ENCODE measurements around the gene HOXA11. TPM values are rescaled to one million over a fixed set of nuclear protein-coding genes. Genes with fewer than 3 reads are reported as not detected.

Gene HOXA11
- total and polyA plus RNA-seq, 11 donors: not detected

DNA sequence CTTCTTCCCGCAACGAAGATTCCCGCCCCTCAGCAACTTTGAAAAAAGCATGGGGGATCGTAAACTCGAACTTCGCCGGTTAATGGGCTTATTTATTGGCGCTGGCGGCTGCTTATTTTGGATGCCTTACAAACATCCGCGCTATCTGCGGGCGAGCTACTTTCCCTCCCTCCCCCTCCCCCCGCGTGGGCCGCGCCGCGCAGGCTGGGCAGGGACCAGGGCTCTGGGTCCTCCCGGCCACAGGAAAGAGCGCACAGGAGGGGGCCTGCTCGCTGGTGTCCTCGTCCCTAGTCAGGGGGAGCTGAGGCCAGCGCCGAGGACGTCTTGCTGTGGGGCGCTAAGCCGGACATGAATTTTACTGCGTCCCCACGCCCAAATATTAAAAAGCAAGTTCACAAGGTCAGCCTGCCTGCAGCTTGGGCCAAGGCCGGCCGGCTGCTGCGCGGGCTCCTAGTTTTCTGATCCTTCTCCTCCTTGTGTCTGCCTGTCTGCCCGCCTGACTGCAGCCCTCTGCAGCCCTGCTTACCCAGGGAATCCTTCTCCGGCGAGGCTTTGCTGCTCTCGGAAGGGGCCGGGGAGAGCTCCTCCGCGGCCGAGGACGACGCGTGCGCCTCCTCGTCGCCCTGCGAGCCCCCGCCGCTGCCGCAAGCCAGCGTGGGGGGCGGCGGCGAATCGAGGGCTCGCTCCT is 12.1 kb downstream of the HOXA11 start:
- peak overlapping the region; percentile 25 to 59 (median 41) for H3K4me3 ChIP-seq
- WGBS, 4 donors: 1 to 2% (median 1%) methylated on average over 26 to 58 of the region's 58 CpGs
- no peaks in the 10 kb centered on the region for H3K9me3 ChIP-seq
- ATAC-seq: peak in 1 of 4 donors; percentile 39
- peak overlapping the region in 1 of 12 donors; percentile 91 for H3K27ac ChIP-seq
- peaks cover 88 to 100% (median 99%) of the 10 kb centered on the region in 9 donors for H3K27me3 ChIP-seq
- H3K36me3 ChIP-seq: no peaks in the 10 kb centered on the region
- TF ChIP-seq POLR2A (IDR thresholded peaks at IDR 0.05) (no peak), CTCF (IDR thresholded peaks at IDR 0.05) (no peak)
- peaks cover 0 to 41% (median 20%) of the 10 kb centered on the region in 12 donors for H3K4me1 ChIP-seq
- intact Hi-C loops (cut with DNase I): loop anchor here in 1 of 10 donors (10.0 kb wide), 1 partner anchor 1308 kb away; no protein-coding TSS in a partner anchor
- DNase-seq: peak in 1 of 5 donors; percentile 58

DNA sequence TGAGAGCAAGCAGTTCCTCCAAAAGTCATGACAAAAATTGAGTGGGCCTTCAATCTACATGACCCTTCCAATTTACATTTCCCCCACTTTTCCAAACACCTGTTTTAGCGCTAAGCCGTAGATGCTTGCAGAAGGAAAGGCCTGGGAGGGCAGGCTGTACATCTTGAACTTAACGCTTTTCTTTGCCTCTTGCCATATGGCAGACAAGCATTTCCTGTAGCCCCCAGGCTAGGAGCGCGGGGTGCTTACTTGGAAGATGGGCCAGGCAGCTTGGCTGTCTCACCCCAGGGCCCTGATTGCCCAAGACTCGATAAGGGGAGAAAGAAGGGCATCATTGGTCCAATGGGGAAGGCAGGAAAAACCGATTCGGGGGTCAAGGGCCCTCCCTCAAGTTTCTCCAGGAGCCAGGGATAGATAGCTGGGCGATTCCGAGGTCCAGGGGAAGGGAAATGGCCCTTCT is 12.7 kb downstream of the HOXA11 start:
- DNase-seq (peak in 1 of 5 donors; percentile 27), ATAC-seq (no peak)
- Histone ChIP-seq H3K27ac (peak overlapping the region in 1 of 12 donors; percentile 91), H3K9me3 (no peaks in the 10 kb centered on the region), H3K4me3 (peak overlapping the region in 1 of 12 donors; percentile 59), H3K4me1 (peaks cover 0 to 41% (median 20%) of the 10 kb centered on the region in 12 donors), H3K36me3 (no peaks in the 10 kb centered on the region), H3K27me3 (peaks cover 86 to 100% (median 99%) of the 10 kb centered on the region in 9 donors)
- intact Hi-C loops (cut with DNase I): loop anchor here in 1 of 10 donors (10.0 kb wide), 1 partner anchor 1308 kb away; no protein-coding TSS in a partner anchor
- TF ChIP-seq POLR2A (IDR thresholded peaks at IDR 0.05): no peak
- no peak for TF ChIP-seq CTCF (IDR thresholded peaks at IDR 0.05)
- WGBS, 4 donors: 6 to 11% (median 8%) methylated on average over 10 of the region's 10 CpGs

DNA sequence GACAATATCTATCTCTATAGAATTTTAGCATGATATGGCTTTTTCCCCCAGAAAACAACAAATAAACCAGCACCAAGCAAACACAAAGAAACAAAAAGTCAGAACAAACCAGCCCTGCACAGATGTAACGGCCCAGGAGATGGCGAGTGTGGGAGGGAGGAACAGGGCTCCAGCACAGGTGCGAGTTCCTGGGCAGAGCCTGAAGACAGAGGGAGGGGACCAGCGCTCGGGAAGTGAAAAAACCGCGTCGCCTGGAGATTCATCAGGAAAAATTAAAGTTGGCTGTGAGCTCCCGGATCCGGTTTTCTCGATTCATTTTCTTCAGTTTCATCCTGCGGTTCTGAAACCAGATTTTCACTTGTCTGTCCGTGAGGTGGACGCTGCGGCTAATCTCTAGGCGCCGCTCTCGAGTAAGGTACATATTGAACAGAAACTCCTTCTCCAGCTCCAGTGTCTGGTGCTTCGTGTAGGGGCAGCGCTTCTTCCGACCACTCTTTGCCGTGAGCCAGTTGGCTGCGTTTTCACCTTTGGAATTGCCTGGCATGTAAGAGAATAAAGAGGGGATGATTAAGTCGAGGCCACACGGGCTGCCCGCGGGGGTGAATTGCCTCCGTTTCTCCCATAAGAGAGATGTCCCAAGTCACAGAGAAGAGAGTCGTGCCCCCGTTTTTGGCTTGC is 13.3 kb downstream of the HOXA11 start:
- no peak for ATAC-seq
- Histone ChIP-seq H3K4me1 (peaks cover 0 to 43% (median 20%) of the 10 kb centered on the region in 12 donors), H3K27ac (peak overlapping the region in 1 of 12 donors; percentile 91), H3K4me3 (no peak overlapping the region), H3K36me3 (no peaks in the 10 kb centered on the region), H3K9me3 (no peaks in the 10 kb centered on the region), H3K27me3 (peaks cover 88 to 100% (median 99%) of the 10 kb centered on the region in 9 donors)
- peak in 1 of 5 donors; percentile 45 for DNase-seq
- intact Hi-C loops (cut with DNase I): loop anchor here in 1 of 10 donors (10.0 kb wide), 1 partner anchor 1307 kb away; no protein-coding TSS in a partner anchor
- WGBS, 4 donors: 3 to 11% (median 8%) methylated on average over 30 of the region's 30 CpGs
- no peak for TF ChIP-seq CTCF (IDR thresholded peaks at IDR 0.05)
- TF ChIP-seq POLR2A (IDR thresholded peaks at IDR 0.05): no peak

DNA sequence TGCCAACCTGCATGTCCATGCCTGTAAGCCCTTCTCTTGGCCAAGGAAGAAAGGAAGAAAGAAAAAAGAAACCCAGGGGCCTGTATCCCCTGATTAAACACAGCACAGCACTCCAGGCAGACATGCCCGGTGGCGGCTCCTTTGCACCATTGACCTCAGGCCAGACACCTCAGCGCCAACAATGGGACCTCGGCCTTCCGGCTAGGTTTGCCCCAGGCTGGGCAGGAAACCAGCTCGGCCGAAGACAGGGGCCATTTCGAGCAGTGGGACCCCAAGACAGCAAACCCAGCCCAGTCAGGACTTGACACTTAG is 13.8 kb downstream of the HOXA11 start:
- Histone ChIP-seq H3K36me3 (no peaks in the 10 kb centered on the region), H3K27me3 (peaks cover 91 to 100% (median 99%) of the 10 kb centered on the region in 9 donors), H3K4me1 (peaks cover 0 to 48% (median 20%) of the 10 kb centered on the region in 12 donors), H3K9me3 (no peaks in the 10 kb centered on the region), H3K4me3 (peak overlapping the region in 1 of 12 donors; percentile 6), H3K27ac (peak overlapping the region in 1 of 12 donors; percentile 91)
- intact Hi-C loops (cut with DNase I): loop anchor here in 1 of 10 donors (10.0 kb wide), 1 partner anchor 1306 kb away; no protein-coding TSS in a partner anchor
- TF ChIP-seq POLR2A (IDR thresholded peaks at IDR 0.05) (no peak), CTCF (IDR thresholded peaks at IDR 0.05) (no peak)
- ATAC-seq: no peak
- 7 to 15% (median 10%) methylated on average over 7 to 8 of the region's 8 CpGs for WGBS, 4 donors
- peak in 1 of 5 donors; percentile 33 for DNase-seq

All from heart left ventricle (tissue), 16 donors.